Gastroesophageal sphincter (tissue), 4 donors: ENCODE measurements around the gene FAM149A. TPM values are rescaled to one million over a fixed set of nuclear protein-coding genes. Genes with fewer than 3 reads are reported as not detected.

Experiments used
- ATAC-seq: fragments of 150-250 bp; one replicate; pipeline ENCODE4 v1.9.1; 2016; ENCODE audit warnings: mild to moderate bottlenecking, moderate library complexity
- H3K27ac ChIP-seq, 4 donors: fragments of 200-600 bp; sonication (generic) in 3 of 4; 1 replicate in 3 of 4; 2 replicates in 1 of 4; pipeline ENCODE4 v1.5.1; 2016 to 2019
- H3K27me3 ChIP-seq: fragments of 200-600 bp; sonication (generic); one replicate; pipeline ENCODE4 v1.5.1; 2019
- H3K36me3 ChIP-seq, 2 donors: fragments of 200-600 bp; sonication (generic); one replicate each; pipeline ENCODE4 v1.5.1; 2019; ENCODE audit warnings: control low read depth in 1 of 2
- H3K4me1 ChIP-seq, 3 donors: fragments of 200-600 bp; sonication (generic); 1 replicate in 2 of 3; 2 replicates in 1 of 3; pipeline ENCODE4 v1.5.1; 2016 to 2019; ENCODE audit warnings: control low read depth in 2 of 3
- H3K4me3 ChIP-seq, 2 donors: fragments of 200-600 bp; sonication (generic); one replicate each; pipeline ENCODE4 v1.5.1; 2019; ENCODE audit warnings: mild to moderate bottlenecking in 1 of 2, moderate library complexity in 1 of 2
- H3K9me3 ChIP-seq, 3 donors: fragments of 200-600 bp; sonication (generic); one replicate each; pipeline ENCODE4 v1.5.1; 2017 to 2019; ENCODE audit warnings: control low read depth in 2 of 3
- CTCF ChIP-seq, 4 experiments: fragments of 200-600 bp in 2 of 4; fragments of 450-650 bp in 2 of 4; sonication (generic) in 1 of 4; IDR thresholded peaks; one replicate each; pipeline ENCODE4 v1.5.1; 2017 to 2019; ENCODE audit warnings: antibody characterized with exemption in 4 of 4, mild to moderate bottlenecking in 2 of 4, moderate library complexity in 2 of 4
- EP300 ChIP-seq: sonication (generic); formaldehyde crosslinking; IDR thresholded peaks from one replicate; pipeline ENCODE4 v1.6.1; 2017; ENCODE audit warnings: antibody characterized with exemption, mild to moderate bottlenecking
- POLR2A ChIP-seq, 2 donors: fragments of 450-650 bp; IDR thresholded peaks; one replicate each; pipeline ENCODE4 v1.6.1; 2017; ENCODE audit warnings: antibody characterized with exemption in 2 of 2, mild to moderate bottlenecking in 2 of 2, moderate library complexity in 1 of 2
- POLR2AphosphoS5 ChIP-seq: sonication (generic); formaldehyde crosslinking; IDR thresholded peaks from one replicate; pipeline ENCODE4 v1.6.1; 2017; ENCODE audit warnings: antibody characterized with exemption
- WGBS, 2 donors: methylation state at CpG; one replicate each; pipeline ENCODE4 v1.1.5; 2018; ENCODE audit warnings: low coverage in 1 of 2; 5-methylcytosine and 5-hydroxymethylcytosine counted together
- total RNA-seq, 4 donors: library from RNA; depleted of rRNA; stranded (reverse); fragments of >200 nt; gene quantifications; one replicate each; pipeline ENCODE4 v1.1.0, GENCODE V29; 2016

The FAM149A gene
- total RNA-seq, 4 donors from 2014 or later: 24.9 to 39.8 (median 32.7) TPM

- Histone ChIP-seq H3K36me3 (no peaks in the 10 kb centered on the region), H3K9me3 (no peaks in the 10 kb centered on the region), H3K4me1 (peaks cover 0 to 30% (median 7%) of the 10 kb centered on the region in 3 donors), H3K4me3 (no peak overlapping the region), H3K27me3 (no peaks in the 10 kb centered on the region), H3K27ac (no peak overlapping the region)
- TF ChIP-seq CTCF (IDR thresholded peaks at IDR 0.05) (no peak), POLR2AphosphoS5 (no peak), EP300 (no peak), POLR2A (IDR thresholded peaks at IDR 0.05) (no peak)
- ATAC-seq: no peak
- WGBS, 2 donors: 67 to 97% methylated on average over 3 to 12 of the region's 12 CpGs
Observed at GRCh38 chr4:186102931-186103330, 1.6 kb upstream of the FAM149A start.

GRCh38 chr4:186104890-186105646 lies 564 bp downstream of the FAM149A start:
- TF ChIP-seq CTCF (IDR thresholded peaks at IDR 0.05) (peak in 1 of 4 experiments; percentile 19), POLR2AphosphoS5 (no peak)
- peak overlapping the region; percentile 76 to 78 for H3K4me3 ChIP-seq
- H3K9me3 ChIP-seq: no peaks in the 10 kb centered on the region
- H3K4me1 ChIP-seq: peaks cover 0 to 30% (median 7%) of the 10 kb centered on the region in 3 donors
- ATAC-seq: peak; percentile 64
- H3K27me3 ChIP-seq: no peaks in the 10 kb centered on the region
- WGBS, 2 donors: 0% methylated on average over 1 of the region's 83 CpGs; no CpG with 5 or more reads in 1 of the 2 donors
- H3K27ac ChIP-seq: peak overlapping the region in 3 of 4 donors; percentile 71 to 85 (median 76)
- no peaks in the 10 kb centered on the region for H3K36me3 ChIP-seq

GRCh38 chr4:186105647-186106321 lies 1.3 kb downstream of the FAM149A start:
- ATAC-seq: peak; percentile 26
- 19 to 25% methylated on average over 8 to 12 of the region's 17 CpGs for WGBS, 2 donors
- peak overlapping the region in 3 of 4 donors; percentile 71 to 85 (median 76) for H3K27ac ChIP-seq
- H3K27me3 ChIP-seq: no peaks in the 10 kb centered on the region
- no peaks in the 10 kb centered on the region for H3K9me3 ChIP-seq
- no peaks in the 10 kb centered on the region for H3K36me3 ChIP-seq
- peaks cover 0 to 30% (median 7%) of the 10 kb centered on the region in 3 donors for H3K4me1 ChIP-seq
- peak overlapping the region; percentile 76 to 78 for H3K4me3 ChIP-seq
- no peak for TF ChIP-seq POLR2A (IDR thresholded peaks at IDR 0.05)
- TF ChIP-seq POLR2AphosphoS5: no peak
- no peak for TF ChIP-seq CTCF (IDR thresholded peaks at IDR 0.05)
- no peak for TF ChIP-seq EP300

- Histone ChIP-seq H3K4me3 (no peak overlapping the region), H3K27ac (no peak overlapping the region), H3K36me3 (no peaks in the 10 kb centered on the region), H3K9me3 (no peaks in the 10 kb centered on the region), H3K27me3 (no peaks in the 10 kb centered on the region), H3K4me1 (peaks cover 0 to 30% (median 7%) of the 10 kb centered on the region in 3 donors)
- 41 to 66% methylated on average over 3 to 4 of the region's 4 CpGs for WGBS, 2 donors
- no peak for ATAC-seq
- TF ChIP-seq CTCF (IDR thresholded peaks at IDR 0.05): no peak
- no peak for TF ChIP-seq POLR2AphosphoS5
- no peak for TF ChIP-seq EP300
- no peak for TF ChIP-seq POLR2A (IDR thresholded peaks at IDR 0.05)
Observed at GRCh38 chr4:186107947-186108346, 3.4 kb downstream of the FAM149A start.
